NCI-H446 treated with DMSO at 0.1 percent for 48 hours (cell line): ENCODE data around the gene KIAA0586.
"Not testable (repeated sequence)": the region's sequence is repeated elsewhere in the genome, so short reads cannot be mapped to it uniquely, and the experiment has no call there.

Experiments
- DNase-seq: peaks from one replicate; lab custom pipeline; 2025; lab: John Stamatoyannopoulos, UW

KIAA0586 gene

DNA sequence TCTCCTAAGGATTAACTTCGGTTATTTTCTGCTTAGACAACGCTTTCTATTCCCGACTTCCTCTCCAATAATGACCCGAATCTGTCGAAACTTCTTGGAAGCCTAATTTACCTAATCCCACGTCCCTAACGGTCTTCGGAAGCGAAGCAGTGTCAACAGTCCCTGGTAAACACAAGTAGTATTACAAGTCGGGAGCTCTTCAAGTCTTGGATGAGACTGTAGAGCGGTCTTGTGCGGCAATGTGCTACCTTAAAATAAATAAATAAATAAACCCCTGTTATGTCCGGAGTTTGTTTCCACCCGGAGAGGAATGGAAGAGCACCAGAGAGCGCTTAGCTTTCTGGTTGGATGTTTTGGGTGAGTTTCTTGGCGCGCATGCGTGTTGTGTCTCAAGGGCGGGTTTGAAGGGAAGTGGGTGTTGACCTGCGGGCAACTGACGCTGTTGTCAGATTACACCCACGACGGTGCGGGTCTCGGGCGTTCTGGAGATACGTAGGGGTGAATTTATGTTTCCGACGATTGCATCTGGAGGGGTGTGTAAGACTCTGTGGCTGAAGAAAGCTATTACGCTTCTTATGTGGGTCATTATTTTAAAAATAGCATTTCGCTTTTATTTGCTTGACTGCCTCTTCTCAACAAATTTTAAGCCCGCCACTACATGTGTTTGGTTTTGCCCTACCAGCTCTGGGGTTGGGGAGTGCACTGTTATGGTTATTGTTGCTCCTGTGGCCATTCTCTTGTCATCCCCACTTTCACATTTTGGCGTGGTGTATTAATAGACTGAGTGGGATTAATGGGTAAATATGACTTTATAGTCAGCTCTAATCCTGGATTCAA lies at the start of gene KIAA0586, which contains the start of gene TIMM9:
Gene KIAA0586, plus strand, starts transcription at position 439 of the 837 bp plus-strand sequence. CDS start 546 bp downstream, outside the sequence.
Gene TIMM9, minus strand, starts transcription at position 251 of the 837 bp plus-strand sequence. CDS start 15,586 bp downstream, outside the sequence.
- DNase-seq: peak; percentile 97

DNA sequence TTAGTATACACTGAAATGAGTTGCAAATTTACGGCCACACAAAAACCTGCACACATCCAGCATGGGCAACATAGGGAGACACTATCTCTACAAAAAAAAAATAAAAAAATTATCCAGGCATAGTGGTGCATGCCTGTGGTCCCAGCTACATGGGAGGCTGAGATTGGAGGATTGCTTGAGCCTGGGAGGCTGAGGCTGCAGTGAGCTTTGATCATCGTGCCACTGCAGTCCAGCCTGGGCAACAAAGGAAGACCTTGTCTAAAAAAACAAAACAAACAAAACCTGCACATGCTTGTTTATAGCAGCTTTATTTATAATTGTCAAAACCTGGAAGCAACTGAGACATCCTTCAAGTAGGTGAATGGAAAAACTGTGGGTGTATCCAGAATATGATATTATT lies 36.7 kb upstream of the KIAA0586 start:
- DNase-seq: no peak

GRCh38 chr14:58395562-58395811 lies 32.0 kb upstream of the KIAA0586 start:
- no peak for DNase-seq

GRCh38 chr14:58395812-58396788 lies 31.4 kb upstream of the KIAA0586 start, which contains the start of gene TOMM20L:
Gene TOMM20L, plus strand, starts transcription at chr14:58395930. Its CDS starts 28 bp downstream, at chr14:58395958.
- no peak for DNase-seq

- DNase-seq: no peak
These were observed 30.4 kb upstream of the KIAA0586 start for GRCh38 chr14:58397156-58397555.

- no peak for DNase-seq
These were observed 29.0 kb upstream of the KIAA0586 start for GRCh38 chr14:58398495-58398894.

GRCh38 chr14:58398895-58399294 lies 28.6 kb upstream of the KIAA0586 start:
- no peak for DNase-seq

DNA sequence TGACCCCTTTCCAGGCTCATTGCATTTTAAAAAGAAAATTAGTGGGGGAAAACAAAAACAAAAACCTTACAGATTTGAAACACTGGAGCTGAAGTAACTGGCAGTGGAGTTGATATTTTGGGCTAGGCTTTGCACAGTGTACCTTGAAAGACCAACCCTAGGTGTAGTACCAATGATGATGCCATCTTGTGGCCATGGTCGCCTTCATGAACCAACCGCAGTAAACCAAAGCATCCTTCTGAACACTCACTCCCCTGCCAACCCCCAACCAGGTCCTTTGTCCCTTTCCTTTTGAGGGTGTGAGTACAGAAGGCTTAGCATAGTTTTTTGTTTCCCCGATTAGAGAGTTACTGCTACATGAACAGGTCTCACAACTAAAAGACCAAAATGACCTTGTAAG lies 25.9 kb upstream of the KIAA0586 start:
- no peak for DNase-seq

DNA sequence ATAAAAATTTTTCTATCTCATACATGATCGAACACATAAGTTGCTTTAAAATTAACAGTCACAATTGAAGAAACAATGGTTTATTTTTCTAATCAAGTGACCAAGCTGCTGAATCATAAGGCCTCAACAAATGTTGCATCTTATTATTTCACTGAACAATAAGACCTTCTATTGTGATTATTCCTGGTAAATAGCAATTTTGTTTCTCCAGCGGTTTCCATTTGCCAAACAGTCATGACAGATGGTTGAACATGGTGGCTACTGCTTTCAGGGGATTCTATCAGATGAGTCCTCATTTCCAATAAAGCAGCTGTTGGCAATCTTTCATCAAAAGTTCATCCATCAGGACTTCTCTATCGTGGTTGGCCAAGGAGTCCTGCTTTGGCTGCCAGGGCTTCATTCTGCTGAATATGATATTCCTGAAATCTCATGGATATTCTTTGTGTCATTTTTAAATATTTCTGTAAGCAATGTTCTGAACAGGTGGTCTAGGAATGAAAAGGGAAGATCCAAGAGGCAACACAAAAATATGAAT lies 18.8 kb upstream of the KIAA0586 start:
- DNase-seq: no peak

DNA sequence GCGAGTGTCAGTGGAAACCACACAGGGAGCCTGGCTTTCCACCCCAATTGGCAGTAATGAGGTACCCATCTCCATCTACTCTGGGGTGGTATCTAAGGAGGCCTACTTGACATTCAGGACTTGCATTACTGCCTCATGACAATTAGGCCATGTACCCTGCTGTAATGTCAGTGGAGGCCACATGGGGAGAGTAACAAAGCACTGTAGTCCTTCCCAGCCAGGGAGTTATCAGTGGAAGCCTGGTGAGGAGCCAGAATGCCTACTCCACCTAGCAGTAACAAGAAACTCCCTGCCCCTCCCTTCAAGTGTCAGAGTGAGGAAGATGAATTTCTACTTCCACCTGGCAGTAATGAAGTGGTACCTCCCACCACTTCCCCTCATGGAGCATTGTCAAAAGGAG lies 12.7 kb upstream of the KIAA0586 start:
- DNase-seq: no peak

DNA sequence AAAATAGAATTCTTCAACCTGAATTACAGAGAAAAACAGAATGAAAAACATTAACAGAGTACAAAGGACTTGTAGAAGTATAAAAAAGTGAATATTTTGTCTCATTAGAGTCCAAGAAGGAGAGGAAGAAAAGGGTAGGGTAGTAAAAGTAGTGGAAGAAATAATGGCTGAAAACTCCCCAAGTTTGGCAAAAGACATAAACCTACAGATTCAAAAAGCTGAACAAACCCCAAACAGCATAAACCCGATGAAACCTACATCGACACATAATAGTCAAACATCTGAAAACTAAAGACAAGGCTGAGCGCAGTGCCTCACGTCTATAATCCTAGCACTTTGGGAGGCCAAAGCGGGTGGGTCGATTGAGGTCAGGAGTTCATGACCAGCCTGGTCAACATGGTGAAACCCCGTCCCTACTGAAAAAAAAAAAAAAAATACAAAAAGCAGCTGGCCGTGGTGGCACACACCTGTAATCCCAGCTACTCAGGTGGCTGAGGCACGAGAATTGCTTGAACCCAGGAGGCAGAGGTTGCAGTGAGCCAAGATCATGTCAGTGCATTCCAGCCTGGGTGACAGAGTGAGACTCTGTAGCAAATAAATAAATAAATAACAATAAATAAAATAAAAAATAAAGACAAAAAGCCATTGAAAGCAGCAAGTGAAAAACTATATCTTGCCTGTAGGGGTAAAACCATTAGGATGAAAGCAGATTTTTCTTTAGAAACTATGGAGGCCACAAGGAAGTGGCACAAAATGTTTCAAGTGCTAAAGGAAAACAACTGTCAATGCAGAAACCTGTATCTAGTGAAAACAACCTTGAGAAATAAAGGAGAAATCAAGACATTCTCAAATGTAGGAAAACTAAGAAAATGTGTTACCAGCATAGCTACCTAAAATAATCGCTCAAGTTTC lies 11.6 kb upstream of the KIAA0586 start:
- no peak for DNase-seq

- not testable (repeated sequence) for DNase-seq
These were observed 10.6 kb upstream of the KIAA0586 start for GRCh38 chr14:58416934-58417333.

DNA sequence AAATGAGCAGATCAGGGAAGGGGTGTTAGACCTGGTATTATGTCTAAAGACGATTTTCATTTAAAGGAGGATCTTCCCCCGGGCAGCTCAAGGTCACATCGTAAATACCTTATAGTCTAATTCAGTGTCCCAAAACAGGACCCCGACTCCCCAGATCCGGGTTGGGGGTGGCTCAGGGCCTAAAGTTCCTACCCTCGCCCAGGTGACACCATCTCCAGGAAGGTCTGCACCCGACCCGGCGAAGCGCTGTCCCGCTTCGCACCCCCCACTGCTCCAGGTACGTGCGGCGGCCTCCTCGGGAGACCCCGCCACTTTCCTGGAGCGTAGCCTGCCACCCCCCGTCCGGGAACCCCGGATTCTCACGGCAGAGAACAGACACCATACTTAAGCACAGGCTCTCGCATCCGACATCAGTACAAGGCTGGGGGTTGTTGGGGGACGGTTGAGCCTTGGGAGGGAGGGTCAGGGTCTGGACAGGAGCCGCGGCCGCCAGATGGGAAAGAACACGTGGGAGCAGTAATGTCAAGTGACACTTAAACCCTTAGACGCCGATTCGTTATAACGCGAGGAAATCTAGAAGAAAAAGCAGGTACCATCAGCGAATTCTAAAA lies 744 bp upstream of the KIAA0586 start:
- peak; percentile 74 for DNase-seq

- peak; percentile 36 for DNase-seq
These were observed 682 bp downstream of the KIAA0586 start for GRCh38 chr14:58428118-58428683.

DNA sequence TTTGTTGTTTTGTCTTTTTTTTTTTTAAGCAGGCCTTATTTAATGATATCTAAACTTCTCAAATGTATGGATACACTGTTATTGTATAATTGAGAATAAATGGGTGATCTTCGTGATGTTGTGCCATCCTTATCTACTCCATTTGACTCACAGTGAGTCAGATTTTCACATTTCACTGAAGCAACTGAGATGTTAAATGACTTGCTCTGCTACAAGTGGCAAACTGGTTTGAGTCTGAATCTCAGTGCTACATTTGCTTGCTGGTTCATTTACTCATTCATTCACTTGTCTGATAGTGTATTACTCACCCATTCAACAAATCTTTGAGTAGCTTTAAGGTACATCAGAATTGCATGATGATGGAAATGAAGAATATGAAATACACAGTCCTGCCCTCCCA lies 2.6 kb downstream of the KIAA0586 start:
- no peak for DNase-seq

- no peak for DNase-seq
These were observed 12.0 kb downstream of the KIAA0586 start for GRCh38 chr14:58439476-58439875.

DNA sequence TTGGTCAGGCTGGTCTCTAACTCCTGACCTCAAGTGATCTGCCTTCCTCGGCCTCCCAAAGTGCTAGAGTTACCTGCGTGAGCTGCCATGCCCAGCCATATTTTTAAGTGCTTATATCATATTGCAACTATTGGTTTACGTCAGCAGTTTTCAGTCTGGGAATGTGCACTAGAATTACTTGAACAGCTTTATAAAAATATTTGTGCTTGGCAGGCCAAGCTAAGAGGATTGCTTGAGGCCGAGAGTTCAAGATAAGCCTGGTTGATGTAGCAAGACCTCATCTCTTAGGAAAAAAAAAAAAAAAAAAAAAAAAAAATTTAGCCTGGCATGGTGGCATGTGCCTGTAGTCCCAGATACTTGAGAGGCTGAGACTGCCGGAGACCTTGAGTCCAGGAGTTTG lies 17.1 kb downstream of the KIAA0586 start:
- no peak for DNase-seq

GRCh38 chr14:58455593-58456265 lies 28.2 kb downstream of the KIAA0586 start:
- DNase-seq: no peak

GRCh38 chr14:58460772-58461171 lies 33.3 kb downstream of the KIAA0586 start:
- DNase-seq: no peak

DNA sequence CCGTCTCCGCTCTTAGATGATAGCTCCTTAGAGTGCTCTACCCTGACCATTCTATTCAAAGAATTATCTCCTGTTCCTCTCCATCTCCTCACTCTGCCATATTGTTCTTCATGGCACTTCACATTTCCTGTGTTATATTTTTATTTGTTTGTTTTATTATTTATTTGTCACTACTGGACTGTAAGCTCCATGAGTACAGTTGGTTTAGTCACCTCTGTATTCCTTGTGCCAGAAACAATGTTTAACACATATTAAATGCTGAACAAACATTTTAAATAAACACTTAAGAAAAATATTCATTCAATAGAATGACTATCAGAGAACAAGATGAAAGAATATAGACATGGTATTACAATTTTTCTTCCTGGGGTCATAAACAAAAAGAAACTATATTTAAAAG lies 35.6 kb downstream of the KIAA0586 start:
- no peak for DNase-seq
